Measurements from ENCODE around the gene SNAPC1. TPM values are rescaled to one million over a fixed set of nuclear protein-coding genes. Genes with fewer than 3 reads are reported as not detected.

The SNAPC1 gene
- total and polyA plus RNA-seq, 10 of the 15 experiments (the other 5 are each of a cell fraction or from before 2014, with no cell fraction given), result 4.5 to 12.0 (median 7.4) TPM

DNA sequence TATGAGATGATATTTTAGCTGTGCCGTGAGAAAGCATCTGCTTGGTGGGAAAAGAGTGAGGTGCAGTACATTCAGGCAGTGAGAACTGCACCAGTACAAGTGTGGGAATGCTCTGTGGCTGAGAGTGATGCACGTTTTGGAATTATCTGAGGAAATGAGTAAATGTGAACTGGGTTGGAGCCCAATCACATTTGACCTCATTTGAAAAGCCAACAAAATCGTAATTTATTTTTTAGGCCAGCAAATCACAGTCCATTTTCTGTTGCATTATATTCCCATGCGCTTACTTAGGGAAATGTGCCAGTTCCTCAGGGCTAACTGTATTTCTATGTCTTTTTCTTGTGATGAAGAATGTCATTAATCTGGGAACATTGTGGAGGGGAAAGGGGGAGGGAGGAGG, 77.3 kb downstream of the SNAPC1 start:
- in situ Hi-C loops (cut with MboI) (loop anchor here (5.0 kb wide), 2 partner anchors 377 to 542 kb away; no protein-coding TSS in a partner anchor), intact Hi-C loops (cut with micrococcal nuclease; ENCODE audit: unreplicated experiment) (loop anchor here (5.0 kb wide), 3 partner anchors 362 to 572 kb away; no protein-coding TSS in a partner anchor)
- H3K9ac ChIP-seq (ENCODE audit: control insufficient read depth, insufficient read depth, low read length), result no peak overlapping the region
- no peak overlapping the region for H3K4me3 ChIP-seq
- POLR2A ChIA-PET, result no interaction called here
- no peaks in the 10 kb centered on the region; the same call in 1 of the 2 replicates for H3K4me1 ChIP-seq (ENCODE audit: control insufficient read depth, insufficient read depth, low read length)
- no TSS peak for BruUV-seq (replicated peaks)
- H3K27me3 ChIP-seq (replicated peaks in 1 of 2; ENCODE audit: control insufficient read depth in 2 of 2, insufficient read depth in 2 of 2, low read length in 1 of 2), result no peaks in the 10 kb centered on the region
- no peak overlapping the region for H3K27ac ChIP-seq (ENCODE audit: control insufficient read depth, insufficient read depth)
- no peaks in the 10 kb centered on the region for H3K79me2 ChIP-seq (ENCODE audit: control insufficient read depth, insufficient read depth, low read length)
- FAIRE-seq (no peak), DNase-seq (ENCODE audit: low read depth, low spot score) (no peak), ATAC-seq (no peak)
- RAD21 ChIA-PET (ENCODE audit: unreplicated experiment), result interaction anchor here (2.2 kb wide), 1 partner anchor 287 kb away, joined by 9 read pairs; no protein-coding TSS in a partner anchor
- H3K9me3 ChIP-seq (replicated peaks; ENCODE audit: control insufficient read depth, insufficient read depth, low read length), result no peaks in the 10 kb centered on the region; the same call in 2 of the 3 replicates
- H2AFZ ChIP-seq (ENCODE audit: control insufficient read depth, low read depth, low read length), result no peak overlapping the region
- no peaks in the 10 kb centered on the region for H4K20me1 ChIP-seq (ENCODE audit: control insufficient read depth, insufficient read depth)
- no peaks in the 10 kb centered on the region for H3K36me3 ChIP-seq (ENCODE audit: control insufficient read depth in 2 of 2, insufficient read depth in 2 of 2, low read length in 1 of 2)
- SMC1A ChIA-PET (ENCODE audit: uncharacterized antibody, unreplicated experiment), result interaction anchor here (0.5 to 3.7 kb wide), 4 partner anchors 54 to 364 kb away, joined by 3 to 39 read pairs (median 10); no protein-coding TSS in a partner anchor
- 49% methylated on average over 4 of the region's 4 CpGs for WGBS (ENCODE audit: insufficient coverage, insufficient replicate concordance, low lambda C conversion rate, missing lambda C conversion rate)
- CTCF ChIA-PET, result interaction anchor here (3.5 kb wide), 1 partner anchor 87 kb away, joined by 37 read pairs; no protein-coding TSS in a partner anchor
- H3K4me2 ChIP-seq (ENCODE audit: control insufficient read depth, insufficient read depth), result no peak overlapping the region
- TF ChIP-seq SRF (IDR thresholded peaks at IDR 0.05; ENCODE audit: low read depth in 2 of 2, low read length in 2 of 2) (no peak), HDGF (IDR thresholded peaks at IDR 0.05) (no peak), CBX5 (IDR thresholded peaks at IDR 0.05; ENCODE audit: low read depth) (no peak), ASH2L (IDR thresholded peaks at IDR 0.05; ENCODE audit: borderline replicate concordance, low read depth) (no peak), STAT3 (IDR thresholded peaks at IDR 0.05; ENCODE audit: low read depth, low read length) (no peak), RELA (IDR thresholded peaks at IDR 0.05; ENCODE audit: borderline replicate concordance, partially characterized antibody) (no peak), PAX8 (IDR thresholded peaks at IDR 0.05) (no peak), ZSCAN29 (IDR thresholded peaks at IDR 0.05) (no peak), CREB1 (IDR thresholded peaks at IDR 0.05; ENCODE audit: low read depth) (no peak)
- TF ChIP-seq, protein P1, sequence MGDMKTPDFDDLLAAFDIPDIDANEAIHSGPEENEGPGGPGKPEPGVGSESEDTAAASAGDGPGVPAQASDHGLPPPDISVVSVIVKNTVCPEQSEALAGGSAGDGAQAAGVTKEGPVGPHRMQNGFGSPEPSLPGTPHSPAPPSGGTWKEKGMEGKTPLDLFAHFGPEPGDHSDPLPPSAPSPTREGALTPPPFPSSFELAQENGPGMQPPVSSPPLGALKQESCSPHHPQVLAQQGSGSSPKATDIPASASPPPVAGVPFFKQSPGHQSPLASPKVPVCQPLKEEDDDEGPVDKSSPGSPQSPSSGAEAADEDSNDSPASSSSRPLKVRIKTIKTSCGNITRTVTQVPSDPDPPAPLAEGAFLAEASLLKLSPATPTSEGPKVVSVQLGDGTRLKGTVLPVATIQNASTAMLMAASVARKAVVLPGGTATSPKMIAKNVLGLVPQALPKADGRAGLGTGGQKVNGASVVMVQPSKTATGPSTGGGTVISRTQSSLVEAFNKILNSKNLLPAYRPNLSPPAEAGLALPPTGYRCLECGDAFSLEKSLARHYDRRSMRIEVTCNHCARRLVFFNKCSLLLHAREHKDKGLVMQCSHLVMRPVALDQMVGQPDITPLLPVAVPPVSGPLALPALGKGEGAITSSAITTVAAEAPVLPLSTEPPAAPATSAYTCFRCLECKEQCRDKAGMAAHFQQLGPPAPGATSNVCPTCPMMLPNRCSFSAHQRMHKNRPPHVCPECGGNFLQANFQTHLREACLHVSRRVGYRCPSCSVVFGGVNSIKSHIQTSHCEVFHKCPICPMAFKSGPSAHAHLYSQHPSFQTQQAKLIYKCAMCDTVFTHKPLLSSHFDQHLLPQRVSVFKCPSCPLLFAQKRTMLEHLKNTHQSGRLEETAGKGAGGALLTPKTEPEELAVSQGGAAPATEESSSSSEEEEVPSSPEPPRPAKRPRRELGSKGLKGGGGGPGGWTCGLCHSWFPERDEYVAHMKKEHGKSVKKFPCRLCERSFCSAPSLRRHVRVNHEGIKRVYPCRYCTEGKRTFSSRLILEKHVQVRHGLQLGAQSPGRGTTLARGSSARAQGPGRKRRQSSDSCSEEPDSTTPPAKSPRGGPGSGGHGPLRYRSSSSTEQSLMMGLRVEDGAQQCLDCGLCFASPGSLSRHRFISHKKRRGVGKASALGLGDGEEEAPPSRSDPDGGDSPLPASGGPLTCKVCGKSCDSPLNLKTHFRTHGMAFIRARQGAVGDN (IDR thresholded peaks at IDR 0.05), result no peak
- TF ChIP-seq, protein P2, sequence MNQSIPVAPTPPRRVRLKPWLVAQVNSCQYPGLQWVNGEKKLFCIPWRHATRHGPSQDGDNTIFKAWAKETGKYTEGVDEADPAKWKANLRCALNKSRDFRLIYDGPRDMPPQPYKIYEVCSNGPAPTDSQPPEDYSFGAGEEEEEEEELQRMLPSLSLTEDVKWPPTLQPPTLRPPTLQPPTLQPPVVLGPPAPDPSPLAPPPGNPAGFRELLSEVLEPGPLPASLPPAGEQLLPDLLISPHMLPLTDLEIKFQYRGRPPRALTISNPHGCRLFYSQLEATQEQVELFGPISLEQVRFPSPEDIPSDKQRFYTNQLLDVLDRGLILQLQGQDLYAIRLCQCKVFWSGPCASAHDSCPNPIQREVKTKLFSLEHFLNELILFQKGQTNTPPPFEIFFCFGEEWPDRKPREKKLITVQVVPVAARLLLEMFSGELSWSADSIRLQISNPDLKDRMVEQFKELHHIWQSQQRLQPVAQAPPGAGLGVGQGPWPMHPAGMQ (IDR thresholded peaks at IDR 0.05; ENCODE audit: borderline replicate concordance), result no peak
- TF ChIP-seq, protein P3, sequence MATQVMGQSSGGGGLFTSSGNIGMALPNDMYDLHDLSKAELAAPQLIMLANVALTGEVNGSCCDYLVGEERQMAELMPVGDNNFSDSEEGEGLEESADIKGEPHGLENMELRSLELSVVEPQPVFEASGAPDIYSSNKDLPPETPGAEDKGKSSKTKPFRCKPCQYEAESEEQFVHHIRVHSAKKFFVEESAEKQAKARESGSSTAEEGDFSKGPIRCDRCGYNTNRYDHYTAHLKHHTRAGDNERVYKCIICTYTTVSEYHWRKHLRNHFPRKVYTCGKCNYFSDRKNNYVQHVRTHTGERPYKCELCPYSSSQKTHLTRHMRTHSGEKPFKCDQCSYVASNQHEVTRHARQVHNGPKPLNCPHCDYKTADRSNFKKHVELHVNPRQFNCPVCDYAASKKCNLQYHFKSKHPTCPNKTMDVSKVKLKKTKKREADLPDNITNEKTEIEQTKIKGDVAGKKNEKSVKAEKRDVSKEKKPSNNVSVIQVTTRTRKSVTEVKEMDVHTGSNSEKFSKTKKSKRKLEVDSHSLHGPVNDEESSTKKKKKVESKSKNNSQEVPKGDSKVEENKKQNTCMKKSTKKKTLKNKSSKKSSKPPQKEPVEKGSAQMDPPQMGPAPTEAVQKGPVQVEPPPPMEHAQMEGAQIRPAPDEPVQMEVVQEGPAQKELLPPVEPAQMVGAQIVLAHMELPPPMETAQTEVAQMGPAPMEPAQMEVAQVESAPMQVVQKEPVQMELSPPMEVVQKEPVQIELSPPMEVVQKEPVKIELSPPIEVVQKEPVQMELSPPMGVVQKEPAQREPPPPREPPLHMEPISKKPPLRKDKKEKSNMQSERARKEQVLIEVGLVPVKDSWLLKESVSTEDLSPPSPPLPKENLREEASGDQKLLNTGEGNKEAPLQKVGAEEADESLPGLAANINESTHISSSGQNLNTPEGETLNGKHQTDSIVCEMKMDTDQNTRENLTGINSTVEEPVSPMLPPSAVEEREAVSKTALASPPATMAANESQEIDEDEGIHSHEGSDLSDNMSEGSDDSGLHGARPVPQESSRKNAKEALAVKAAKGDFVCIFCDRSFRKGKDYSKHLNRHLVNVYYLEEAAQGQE (IDR thresholded peaks at IDR 0.05; ENCODE audit: low read depth, low read length), result no peak

Data from GM12878 (cell line).